Sigmoid colon (tissue), 4 donors: ENCODE measurements around the gene KCNJ5.

Source experiments
- CTCF ChIP-seq, 4 experiments: fragments of 450-650 bp in 3 of 4; fragments of 200-600 bp in 1 of 4; IDR thresholded peaks; one replicate each; pipeline ENCODE4 v1.5.1; 2016 to 2019; ENCODE audit warnings: antibody characterized with exemption in 4 of 4, mild to moderate bottlenecking in 3 of 4, moderate library complexity in 2 of 4
- POLR2A ChIP-seq, 2 donors: fragments of 450-650 bp; IDR thresholded peaks; one replicate each; pipeline ENCODE4 v1.6.1; 2016; ENCODE audit warnings: antibody characterized with exemption in 2 of 2, mild to moderate bottlenecking in 2 of 2, moderate library complexity in 2 of 2
- POLR2AphosphoS5 ChIP-seq, 4 donors: sonication (generic); formaldehyde crosslinking; IDR thresholded peaks; one replicate each; pipeline ENCODE4 v1.6.1; 2017; ENCODE audit warnings: antibody characterized with exemption in 4 of 4

- TF ChIP-seq CTCF (IDR thresholded peaks at IDR 0.05) (no peak), POLR2AphosphoS5 (IDR thresholded peaks at IDR 0.05) (no peak), POLR2A (IDR thresholded peaks at IDR 0.05) (no peak)
Measured at GRCh38 chr11:128943428-128943976, 52.3 kb downstream of the KCNJ5 start.
